Pons (tissue), 1 donor: Measurements from ENCODE around the gene COMP.

Experiments used
- DNase-seq: peaks from one replicate; pipeline ENCODE4 v3.0.0-alpha.2; 2016; ENCODE audit warnings: low spot score

COMP gene

GRCh38 chr19:18803550-18804138 is 12.5 kb upstream of the COMP start:
- DNase-seq = no peak

GRCh38 chr19:18802354-18802753 is 11.2 kb upstream of the COMP start:
- no peak for DNase-seq

- no peak for DNase-seq
Measured at GRCh38 chr19:18800636-18801035, 9.5 kb upstream of the COMP start.

DNA sequence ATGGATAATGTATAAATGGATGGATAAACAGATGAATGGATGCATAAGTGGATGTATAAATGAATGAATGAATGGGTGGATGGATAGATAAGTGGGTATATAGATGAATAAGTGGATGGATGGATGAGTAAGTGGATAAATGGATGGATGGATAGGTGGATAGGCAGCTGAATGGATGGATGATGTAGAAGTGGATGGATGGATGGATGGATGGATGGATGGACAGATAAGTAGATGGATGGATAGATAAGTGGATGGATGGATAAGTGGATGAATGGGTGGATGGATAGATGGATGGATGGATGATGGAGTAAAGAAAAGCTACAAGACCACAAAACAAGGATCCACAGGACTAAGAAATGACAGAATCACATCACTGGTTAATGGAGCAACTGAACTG is 9.0 kb upstream of the COMP start:
- no peak for DNase-seq

- DNase-seq = no peak
Measured at GRCh38 chr19:18799389-18799970, 8.4 kb upstream of the COMP start.

DNA sequence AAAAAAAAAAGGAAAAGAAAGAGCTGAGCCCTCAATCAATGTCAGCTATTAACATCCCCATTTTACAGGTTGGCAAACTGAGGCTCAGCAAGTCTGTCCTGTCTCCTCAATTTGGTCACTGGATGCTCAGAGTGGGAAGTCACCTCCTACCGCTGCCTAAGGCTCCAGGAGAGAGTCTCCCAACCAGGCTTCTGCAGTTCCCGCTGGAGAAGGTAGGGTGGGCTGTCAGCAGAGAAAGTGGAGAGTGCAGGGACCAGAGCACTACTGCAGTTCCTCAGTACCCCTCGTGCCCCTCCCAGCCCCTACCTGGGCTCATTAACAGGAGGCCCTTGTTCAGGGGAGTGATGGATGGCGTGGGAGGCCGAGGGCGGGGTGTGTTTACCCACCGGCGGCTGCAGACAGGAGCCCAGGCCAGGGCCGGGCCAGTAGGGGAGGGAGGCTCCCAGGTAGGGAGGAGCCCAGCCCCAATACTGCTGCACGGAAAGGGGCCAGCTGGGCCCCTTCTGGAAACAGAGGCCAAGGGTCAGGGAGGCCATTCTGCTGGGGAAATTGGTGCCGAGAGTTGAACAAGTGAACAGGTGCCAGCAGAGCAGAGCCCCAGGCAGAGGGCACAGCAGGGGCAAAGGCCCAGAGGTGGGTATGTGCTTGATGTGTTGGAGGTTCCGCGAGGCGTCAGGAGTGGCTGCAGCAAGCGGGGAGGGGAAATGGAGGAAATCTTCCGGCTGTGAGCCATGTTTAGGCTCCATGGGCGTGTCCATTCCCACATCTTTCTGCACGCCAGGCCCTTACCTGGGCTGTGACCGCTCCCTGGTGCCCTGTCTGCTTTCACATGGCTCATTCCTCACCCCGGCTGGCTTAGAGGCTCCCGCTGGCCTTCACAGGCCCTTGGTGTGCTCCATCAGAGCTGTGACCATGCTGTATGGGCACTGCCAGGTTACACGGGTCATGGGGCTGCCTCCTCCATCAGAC is 7.6 kb upstream of the COMP start:
- no peak for DNase-seq

GRCh38 chr19:18796239-18796638 is 5.1 kb upstream of the COMP start:
- DNase-seq = no peak

DNA sequence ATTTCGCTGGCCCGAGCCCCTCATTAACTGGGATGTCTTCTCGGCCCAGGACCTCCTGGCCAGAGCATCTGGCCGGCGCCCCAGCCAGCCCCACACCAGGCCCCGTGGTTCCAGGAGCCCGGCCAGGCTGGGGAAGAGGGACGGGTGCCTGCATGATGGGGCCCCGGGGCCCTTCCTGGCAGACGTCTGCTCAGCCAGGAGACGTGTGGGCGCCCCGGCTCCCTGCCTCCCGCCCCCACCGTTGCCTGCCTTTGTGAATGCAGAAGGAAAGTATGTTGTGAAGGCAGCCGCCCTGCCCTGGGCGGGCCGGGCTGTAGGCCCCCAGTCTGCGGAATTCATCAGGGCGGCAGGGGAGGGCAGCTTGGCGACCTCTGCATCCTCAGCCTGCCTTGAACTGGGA is 4.4 kb upstream of the COMP start:
- DNase-seq = no peak

DNA sequence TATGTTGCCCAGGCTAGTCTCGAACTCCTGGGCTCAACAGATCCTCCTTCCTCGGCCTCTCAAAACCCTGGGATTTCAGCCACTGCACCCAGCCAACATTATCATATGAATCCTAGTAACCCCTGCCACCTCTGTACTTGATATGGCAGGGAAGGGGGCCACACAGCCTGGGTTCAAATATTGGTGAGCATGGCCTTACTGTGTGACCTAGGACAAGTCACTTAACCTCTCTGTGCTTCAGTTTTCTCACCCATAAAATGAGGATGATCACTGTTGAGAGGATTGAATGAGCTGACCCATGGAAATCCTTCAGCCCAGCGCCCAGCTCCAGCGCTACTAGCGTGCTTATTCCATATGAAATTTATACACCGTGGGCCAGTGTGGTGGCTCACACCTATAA is 3.6 kb upstream of the COMP start:
- no peak for DNase-seq

DNA sequence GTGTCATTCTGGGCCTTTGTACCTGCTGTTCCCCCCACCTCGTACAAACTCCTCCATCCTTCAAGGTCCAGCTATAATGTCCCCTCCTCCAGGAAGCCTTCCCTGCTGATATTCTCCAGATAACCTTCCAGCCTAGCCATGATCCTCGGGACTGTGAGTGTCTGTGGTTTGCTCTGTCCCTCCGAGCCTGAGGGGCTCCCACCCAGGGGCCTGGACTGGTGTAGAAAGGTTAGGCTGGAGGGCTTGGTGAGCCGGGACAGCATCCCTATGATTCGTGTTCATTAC is 2.9 kb upstream of the COMP start:
- no peak for DNase-seq

DNA sequence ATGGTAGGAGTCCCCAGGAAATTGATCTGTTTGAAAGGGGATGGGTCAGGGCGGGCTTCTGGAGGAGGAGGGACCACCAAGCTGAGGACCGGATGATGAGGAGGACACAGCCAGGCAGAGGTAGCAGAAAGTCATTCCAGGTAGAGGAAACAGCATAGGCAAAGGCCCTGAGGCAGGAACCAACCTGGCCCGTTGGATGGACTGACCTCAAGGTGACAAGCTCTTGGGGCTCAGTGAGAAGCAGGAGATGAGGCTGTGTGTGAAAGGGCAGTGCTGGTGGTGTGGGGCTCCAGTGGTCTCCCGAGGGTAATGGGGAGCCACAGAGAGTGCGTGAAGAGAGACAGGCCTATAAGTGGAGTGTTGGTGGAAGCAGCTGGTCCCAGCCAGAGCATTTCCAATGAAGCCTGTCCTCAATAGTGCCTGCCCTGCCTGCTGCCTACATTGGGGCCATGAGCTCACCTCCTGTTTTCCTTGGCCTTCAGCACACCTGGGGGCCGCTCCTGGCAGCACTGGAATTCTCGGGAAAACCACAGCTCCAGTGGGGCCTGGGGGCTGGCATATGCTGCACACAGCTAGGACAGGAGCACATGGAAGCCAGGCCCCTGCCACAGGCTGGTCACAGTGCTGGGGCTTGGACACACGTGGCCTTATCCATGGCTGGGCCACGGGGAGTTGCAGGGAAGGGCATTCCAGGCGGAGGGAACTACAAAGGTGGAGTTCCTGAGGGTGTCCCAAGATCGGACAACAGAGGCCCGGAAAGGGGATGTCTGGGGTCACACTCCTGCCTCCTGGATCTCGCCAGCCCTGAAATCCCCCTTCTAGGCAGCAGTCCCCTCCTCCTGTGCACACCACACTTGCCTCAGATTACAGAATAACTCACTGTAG is 2.3 kb upstream of the COMP start:
- no peak for DNase-seq

DNA sequence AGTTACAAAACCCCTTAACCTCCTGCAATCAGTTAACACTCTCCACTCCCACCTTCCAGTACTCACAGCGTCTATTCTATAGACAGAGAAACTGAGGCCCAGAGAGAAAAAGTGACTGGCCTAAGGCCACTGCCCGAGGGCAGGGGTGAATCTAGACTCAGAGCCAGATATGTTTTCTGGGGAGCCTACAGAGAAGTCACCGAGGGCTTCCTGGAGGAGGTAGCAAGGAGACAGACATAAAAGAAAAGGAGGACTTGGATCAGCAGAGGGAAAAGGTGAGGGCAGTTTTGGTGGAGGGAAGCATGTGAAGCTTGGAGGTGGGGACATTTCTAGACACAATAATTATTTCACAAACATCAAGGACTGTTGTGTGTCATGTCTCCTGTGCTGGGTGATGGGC is 1.6 kb upstream of the COMP start:
- DNase-seq = no peak

GRCh38 chr19:18791315-18791678 is 192 bp upstream of the COMP start:
- no peak for DNase-seq

GRCh38 chr19:18789883-18790565 is 1.1 kb downstream of the COMP start:
- DNase-seq = no peak

GRCh38 chr19:18789422-18789869 is 1.7 kb downstream of the COMP start:
- no peak for DNase-seq

- no peak for DNase-seq
Measured at GRCh38 chr19:18788529-18789421, 2.3 kb downstream of the COMP start.

- no peak for DNase-seq
Measured at GRCh38 chr19:18785179-18786124, 5.7 kb downstream of the COMP start.

DNA sequence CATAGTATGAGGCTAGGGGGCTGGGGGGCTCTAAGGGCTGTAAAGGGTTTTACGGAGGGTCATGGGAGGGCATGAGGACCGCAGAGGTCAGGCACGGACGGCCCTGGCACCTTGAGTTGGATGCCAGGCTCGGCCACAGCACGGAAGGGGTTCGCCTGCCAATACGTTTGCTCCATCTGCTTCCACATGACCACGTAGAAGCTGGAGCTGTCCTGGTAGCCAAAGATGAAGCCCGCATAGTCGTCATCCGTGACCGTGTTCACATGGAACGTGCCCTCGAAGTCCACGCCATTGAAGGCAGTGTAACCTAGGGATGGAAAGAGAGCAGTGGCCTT is 6.4 kb downstream of the COMP start:
- DNase-seq = no peak

GRCh38 chr19:18783958-18784785 is 6.9 kb downstream of the COMP start:
- DNase-seq = no peak
